CD14-positive monocyte (primary cell): ENCODE results near the gene RTP5. TPM values are rescaled to one million over a fixed set of nuclear protein-coding genes. Genes with fewer than 3 reads are reported as not detected.
"Not testable (repeated sequence)": the region's sequence is repeated elsewhere in the genome, so short reads cannot be mapped to it uniquely, and the experiment has no call there.

Source experiments
- DNase-seq, 3 donors: peaks; one replicate each; pipeline ENCODE4 v3.0.0-alpha.2; 2011 to 2022
- H2AFZ ChIP-seq: 2 replicates; pipeline ENCODE4 v1.6.0; 2012; ENCODE audit warnings: mild to moderate bottlenecking, low read depth, low read length, inconsistent platforms; ENCODE audit not compliant: insufficient read depth, poor library complexity, severe bottlenecking
- H3K27ac ChIP-seq, 2 donors: 1 replicate in 1 of 2; 2 replicates in 1 of 2; pipeline ENCODE4 v1.5.1; 2012 to 2013; ENCODE audit warnings: low read length in 2 of 2, control low read depth in 1 of 2, inconsistent platforms in 1 of 2, low read depth in 1 of 2, mild to moderate bottlenecking in 1 of 2
- H3K27me3 ChIP-seq, 2 donors: one replicate each; pipeline versions ENCODE4 v1.6.0 to v1.6.1; 2011 to 2013; ENCODE audit warnings: low read length in 2 of 2; ENCODE audit not compliant: control insufficient read depth in 2 of 2, insufficient read depth in 2 of 2
- H3K36me3 ChIP-seq, 2 donors: replicated peaks in 1 of 2; 1 replicate in 1 of 2; 2 replicates in 1 of 2; pipeline versions ENCODE4 v1.5.1 to v1.6.1; 2012 to 2013; ENCODE audit warnings: low read length in 2 of 2, control low read depth in 1 of 2, inconsistent platforms in 1 of 2, mild to moderate bottlenecking in 1 of 2; ENCODE audit not compliant: insufficient read depth in 2 of 2, control insufficient read depth in 1 of 2
- H3K4me1 ChIP-seq, 2 donors: 1 replicate in 1 of 2; 2 replicates in 1 of 2; pipeline versions ENCODE4 v1.5.1 to v1.6.1; 2012 to 2013; ENCODE audit warnings: low read length in 2 of 2, control low read depth in 1 of 2, inconsistent platforms in 1 of 2, mild to moderate bottlenecking in 1 of 2, moderate library complexity in 1 of 2; ENCODE audit not compliant: insufficient read depth in 2 of 2, control insufficient read depth in 1 of 2
- H3K4me2 ChIP-seq: replicated peaks from 2 replicates; pipeline ENCODE3; 2012; ENCODE audit warnings: low read length, moderate library complexity, mild to moderate bottlenecking; ENCODE audit not compliant: poor library complexity, severe bottlenecking; ENCODE audit errors: extremely low read depth
- H3K4me3 ChIP-seq, 3 experiments: fragments of 200-600 bp in 1 of 3; sonication (generic) in 1 of 3; replicated peaks in 1 of 3; 1 replicate in 2 of 3; 2 replicates in 1 of 3; pipeline ENCODE4 v1.5.1; 2011 to 2013; ENCODE audit warnings: low read length in 3 of 3, mild to moderate bottlenecking in 3 of 3, control low read depth in 2 of 3, low read depth in 2 of 3, inconsistent platforms in 1 of 3, moderate library complexity in 1 of 3
- H3K79me2 ChIP-seq: 2 replicates; pipeline ENCODE4 v1.6.0; 2012; ENCODE audit warnings: mild to moderate bottlenecking, control low read depth, inconsistent platforms, low read length, moderate library complexity; ENCODE audit not compliant: insufficient read depth
- H3K9ac ChIP-seq: 2 replicates; pipeline ENCODE4 v1.6.0; 2017; ENCODE audit warnings: low read length, mild to moderate bottlenecking; ENCODE audit not compliant: insufficient read depth, poor library complexity, severe bottlenecking
- H3K9me3 ChIP-seq, 2 donors: replicated peaks in 1 of 2; 1 replicate in 1 of 2; 2 replicates in 1 of 2; pipeline versions ENCODE4 v1.5.1 to v1.6.1; 2012 to 2013; ENCODE audit warnings: low read length in 2 of 2, control low read depth in 1 of 2; ENCODE audit not compliant: control insufficient read depth in 1 of 2, insufficient read depth in 1 of 2
- H4K20me1 ChIP-seq: 2 replicates; pipeline ENCODE4 v1.6.0; 2012; ENCODE audit warnings: mild to moderate bottlenecking, low read length, control low read depth, moderate library complexity; ENCODE audit not compliant: insufficient read depth
- H3K27ac Mint-ChIP-seq, 7 donors: one replicate each; pipeline ENCODE4 v1.8.0; 2020; ENCODE audit warnings: mild to moderate bottlenecking in 7 of 7, mixed read lengths in 7 of 7, moderate library complexity in 6 of 7, inconsistent platforms in 2 of 7
- H3K27me3 Mint-ChIP-seq, 3 donors: one replicate each; pipeline ENCODE4 v1.8.0; 2021 to 2022; ENCODE audit warnings: low read depth in 3 of 3, mild to moderate bottlenecking in 3 of 3, mixed read lengths in 3 of 3, moderate library complexity in 3 of 3, inconsistent platforms in 1 of 3
- H3K36me3 Mint-ChIP-seq, 2 donors: one replicate each; pipeline ENCODE4 v1.8.0; 2020; ENCODE audit warnings: mixed read lengths in 2 of 2, inconsistent platforms in 1 of 2, mild to moderate bottlenecking in 1 of 2
- H3K4me1 Mint-ChIP-seq: one replicate; pipeline ENCODE4 v1.8.0; 2020; ENCODE audit warnings: mild to moderate bottlenecking, mixed read lengths
- H3K4me3 Mint-ChIP-seq, 2 donors: one replicate each; pipeline ENCODE4 v1.8.0; 2020; ENCODE audit warnings: mild to moderate bottlenecking in 2 of 2, mixed read lengths in 2 of 2, moderate library complexity in 1 of 2
- H3K9me3 Mint-ChIP-seq, 7 donors: one replicate each; pipeline ENCODE4 v1.8.0; 2020 to 2022; ENCODE audit warnings: mixed read lengths in 7 of 7, mild to moderate bottlenecking in 6 of 7, moderate library complexity in 6 of 7, inconsistent platforms in 2 of 7
- WGBS: methylation state at CpG from one replicate; pipeline ENCODE4 v1.1.5; 2013; ENCODE audit warnings: missing lambda C conversion rate; ENCODE audit not compliant: insufficient coverage; 5-methylcytosine and 5-hydroxymethylcytosine counted together
- intact Hi-C, 2 donors: fragments of 100-400 bp; cut with micrococcal nuclease; formaldehyde crosslinking; loops; one replicate each; pipeline versions ENCODE4 v1.15.0 to v1.15.1; 2023
- polyA plus RNA-seq, 3 donors: library from polyadenylated mRNA; depleted of rRNA in 1 of 3; unstranded in 2 of 3; stranded (reverse) in 1 of 3; fragments of 300-500 nt in 2 of 3; fragments of >200 nt in 1 of 3; fragmentation: Illumina TruSeq in 2 of 3; gene quantifications; 1 replicate in 2 of 3; 2 replicates in 1 of 3; pipeline ENCODE4 v1.2.3, GENCODE V29; 2012 to 2021
- TF ChIP-seq, protein P1 (sequence below): fragments of 200-600 bp; IDR thresholded peaks from one replicate; pipeline ENCODE4 v1.8.0; 2022; ENCODE audit warnings: antibody characterized with exemption, mild to moderate bottlenecking

Gene RTP5
- polyA plus RNA-seq, 3 donors, result 0.03 TPM; not detected in 2

DNA sequence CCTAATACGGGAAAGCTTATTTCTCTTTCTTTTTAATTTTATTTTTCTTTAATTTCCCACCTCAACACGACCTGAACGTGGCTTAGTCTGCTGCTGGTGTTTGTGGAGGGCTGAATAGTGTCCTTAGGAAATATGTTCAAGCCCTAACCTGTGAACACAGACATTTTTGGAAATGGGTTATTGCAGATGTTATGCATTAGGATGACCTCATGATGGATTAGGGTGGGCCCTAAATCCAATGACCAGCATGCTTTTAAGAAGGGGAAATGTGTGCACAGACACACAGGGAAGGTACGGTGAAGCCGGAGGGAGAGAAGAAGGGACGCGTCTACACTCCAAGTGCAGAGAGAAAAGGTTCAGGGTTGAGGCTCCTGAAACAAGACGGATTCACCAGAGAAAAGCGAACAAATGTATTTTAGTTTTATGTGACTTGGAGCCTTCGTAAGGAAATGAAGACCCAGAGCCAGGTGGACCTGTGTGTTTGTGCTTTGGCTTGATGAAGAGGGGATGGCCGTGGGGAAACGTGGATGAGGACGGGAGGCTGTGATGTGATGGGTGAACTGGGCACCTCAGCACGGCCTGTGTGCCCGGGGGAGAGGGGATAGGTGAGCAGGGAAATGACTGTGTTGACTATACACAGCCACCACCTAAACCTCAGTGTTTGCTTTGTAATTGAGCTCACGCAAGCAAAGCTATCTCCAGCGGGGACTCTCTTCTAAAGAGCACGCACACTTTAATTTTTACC, 37.5 kb downstream of the RTP5 start:
- no peaks in the 10 kb centered on the region for H3K4me1 ChIP-seq
- Mint-ChIP-seq H3K4me1 (no peaks in the 10 kb centered on the region), H3K27me3 (peaks cover 1 to 14% (median 4%) of the 10 kb centered on the region in 3 donors), H3K4me3 (no peak overlapping the region), H3K27ac (no peak overlapping the region), H3K36me3 (peaks cover 2 to 12% of the 10 kb centered on the region in 2 donors), H3K9me3 (peaks cover 6 to 25% (median 14%) of the 10 kb centered on the region in 7 donors)
- H3K27ac ChIP-seq, result no peak overlapping the region
- TF ChIP-seq, protein P1, sequence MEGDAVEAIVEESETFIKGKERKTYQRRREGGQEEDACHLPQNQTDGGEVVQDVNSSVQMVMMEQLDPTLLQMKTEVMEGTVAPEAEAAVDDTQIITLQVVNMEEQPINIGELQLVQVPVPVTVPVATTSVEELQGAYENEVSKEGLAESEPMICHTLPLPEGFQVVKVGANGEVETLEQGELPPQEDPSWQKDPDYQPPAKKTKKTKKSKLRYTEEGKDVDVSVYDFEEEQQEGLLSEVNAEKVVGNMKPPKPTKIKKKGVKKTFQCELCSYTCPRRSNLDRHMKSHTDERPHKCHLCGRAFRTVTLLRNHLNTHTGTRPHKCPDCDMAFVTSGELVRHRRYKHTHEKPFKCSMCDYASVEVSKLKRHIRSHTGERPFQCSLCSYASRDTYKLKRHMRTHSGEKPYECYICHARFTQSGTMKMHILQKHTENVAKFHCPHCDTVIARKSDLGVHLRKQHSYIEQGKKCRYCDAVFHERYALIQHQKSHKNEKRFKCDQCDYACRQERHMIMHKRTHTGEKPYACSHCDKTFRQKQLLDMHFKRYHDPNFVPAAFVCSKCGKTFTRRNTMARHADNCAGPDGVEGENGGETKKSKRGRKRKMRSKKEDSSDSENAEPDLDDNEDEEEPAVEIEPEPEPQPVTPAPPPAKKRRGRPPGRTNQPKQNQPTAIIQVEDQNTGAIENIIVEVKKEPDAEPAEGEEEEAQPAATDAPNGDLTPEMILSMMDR, result no peak
- 91% methylated on average over 8 of the region's 18 CpGs for WGBS
- intact Hi-C loops, result no loop called here
- no peaks in the 10 kb centered on the region for H3K36me3 ChIP-seq
- H3K9me3 ChIP-seq, result peaks cover 0 to 17% of the 10 kb centered on the region in 2 donors
- H3K4me3 ChIP-seq, result no peak overlapping the region
- no peaks in the 10 kb centered on the region for H3K79me2 ChIP-seq
- DNase-seq, result no peak
- no peaks in the 10 kb centered on the region for H4K20me1 ChIP-seq
- no peak overlapping the region for H2AFZ ChIP-seq
- H3K27me3 ChIP-seq, result peaks cover 0 to 6% of the 10 kb centered on the region in 2 donors
- H3K9ac ChIP-seq, result no peak overlapping the region
- H3K4me2 ChIP-seq, result no peak overlapping the region

GRCh38 chr2:241907831-241908230, 38.3 kb downstream of the RTP5 start:
- H4K20me1 ChIP-seq, H3K4me3 Mint-ChIP-seq, H3K27ac ChIP-seq, H3K4me3 ChIP-seq, H3K4me1 Mint-ChIP-seq, intact Hi-C loops, H3K9ac ChIP-seq, H3K27me3 Mint-ChIP-seq, H3K4me2 ChIP-seq, H3K79me2 ChIP-seq, H3K4me1 ChIP-seq, H3K27me3 ChIP-seq, DNase-seq, H2AFZ ChIP-seq, H3K36me3 ChIP-seq, H3K27ac Mint-ChIP-seq: not testable (repeated sequence)
- peaks cover 0 to 24% of the 10 kb centered on the region in 2 donors for H3K9me3 ChIP-seq
- Mint-ChIP-seq H3K36me3 (peaks cover 2 to 12% of the 10 kb centered on the region in 2 donors), H3K9me3 (peaks cover 8 to 33% (median 19%) of the 10 kb centered on the region in 7 donors)
- 90% methylated on average over 5 of the region's 7 CpGs for WGBS
